LoVo (cell line): Measurements from ENCODE around the gene NCOA3.

ENCODE experiments used
- DNase-seq: peaks from one replicate; pipeline ENCODE4 v3.0.0-alpha.2; 2016; ENCODE audit warnings: low spot score

NCOA3 gene

DNA sequence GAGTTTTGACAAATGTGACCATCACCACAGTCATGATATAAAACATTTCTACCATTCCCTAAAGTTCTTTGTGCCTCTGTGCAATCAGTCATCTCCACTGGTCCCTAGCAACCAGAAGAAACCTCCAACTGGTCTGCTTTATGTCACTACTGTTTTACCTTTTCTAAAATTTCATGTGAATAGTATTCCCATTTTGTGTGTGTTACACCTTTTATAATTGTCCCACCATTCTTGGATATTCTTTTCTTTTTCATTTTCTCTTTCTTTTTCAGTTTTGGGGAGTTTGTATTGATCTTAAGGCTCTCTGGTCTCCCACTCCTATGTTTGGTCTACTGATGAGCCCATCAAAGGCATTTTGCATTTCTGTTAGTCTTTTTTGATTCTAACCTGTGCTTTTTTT, 95.4 kb downstream of the NCOA3 start:
- no peak for DNase-seq

DNA sequence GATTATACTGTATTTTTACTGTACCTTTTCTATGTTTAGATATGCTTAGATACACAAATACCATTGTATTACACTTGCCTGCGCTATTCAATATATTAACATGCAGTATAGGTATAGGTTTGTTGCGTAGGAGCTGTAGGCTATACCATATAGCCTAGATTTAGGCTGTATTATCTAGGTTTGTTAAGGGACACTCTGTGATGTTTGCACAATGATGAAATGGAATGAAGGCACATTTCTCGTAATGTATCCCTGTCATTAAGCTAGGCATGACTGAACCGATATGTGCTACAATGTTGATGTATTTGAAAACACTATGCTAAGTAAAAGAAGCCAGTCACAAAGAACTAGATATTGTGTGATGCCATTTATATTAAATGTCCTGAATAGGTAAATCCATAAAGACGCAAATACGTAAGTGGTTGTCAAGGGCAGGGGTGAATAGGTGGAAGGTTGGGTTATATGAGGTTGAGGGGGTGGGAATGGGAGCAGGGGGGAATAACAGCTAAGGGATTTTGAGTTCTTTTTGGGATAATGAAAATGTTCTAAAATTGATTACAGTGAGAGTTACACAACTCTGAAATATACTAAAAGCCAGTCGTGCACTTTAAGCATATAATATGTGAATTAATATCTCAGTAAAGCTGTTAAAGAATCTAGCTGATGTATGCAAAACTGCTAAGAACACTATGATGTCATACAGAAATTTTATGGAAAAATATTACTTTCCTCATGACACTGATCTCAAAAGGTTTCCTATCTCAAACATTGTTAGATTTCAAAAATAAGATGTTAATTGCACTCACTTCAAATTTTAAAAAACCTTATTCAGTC, 97.4 kb downstream of the NCOA3 start:
- no peak for DNase-seq

DNA sequence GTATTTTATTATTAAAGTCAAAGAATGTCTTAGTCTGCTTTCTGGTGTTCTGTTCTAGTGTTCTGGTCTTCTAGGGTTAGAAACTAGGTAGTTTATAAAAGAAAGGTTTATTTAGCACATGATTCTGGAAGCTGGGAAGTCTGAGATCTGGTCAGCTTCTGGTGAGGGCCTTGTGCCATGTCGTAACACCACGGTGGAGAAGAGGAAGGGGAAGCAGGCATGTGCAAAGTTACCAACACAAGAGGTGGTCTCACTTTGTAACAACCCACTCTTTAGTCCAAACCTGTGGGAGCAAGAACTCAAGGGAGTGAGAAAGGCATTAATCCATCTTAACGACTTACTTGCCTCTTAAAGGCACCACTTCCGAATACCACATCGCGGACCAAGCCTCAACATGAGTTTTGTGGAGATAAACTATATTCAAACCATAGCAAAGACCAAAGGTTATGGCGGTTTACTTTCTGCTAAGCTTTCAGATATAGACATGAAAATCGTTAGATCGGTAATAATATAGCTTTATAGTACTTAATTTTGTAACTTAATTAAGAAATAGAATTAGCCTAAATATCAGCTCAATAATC, 99.4 kb downstream of the NCOA3 start:
- DNase-seq: no peak

DNA sequence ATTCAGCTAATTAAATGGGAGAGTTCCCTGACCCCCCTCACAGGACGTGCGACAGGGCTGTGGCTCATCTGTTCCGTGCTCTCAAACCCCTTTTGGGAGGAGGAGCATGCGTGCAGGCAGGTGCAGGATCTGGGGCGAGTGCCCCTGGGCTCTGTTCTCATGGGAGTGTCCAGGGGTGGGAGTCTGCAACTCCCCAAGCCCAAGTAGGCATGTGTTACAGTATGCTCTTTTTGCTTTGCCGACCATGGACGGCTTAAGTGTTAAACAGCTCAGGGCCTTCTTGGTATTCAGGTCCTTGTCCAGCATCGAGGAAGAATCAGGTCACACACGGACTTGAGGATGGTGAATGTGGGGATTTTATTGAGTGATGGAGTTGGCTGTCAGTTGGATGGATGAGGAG, 101.6 kb downstream of the NCOA3 start:
- DNase-seq: no peak

DNA sequence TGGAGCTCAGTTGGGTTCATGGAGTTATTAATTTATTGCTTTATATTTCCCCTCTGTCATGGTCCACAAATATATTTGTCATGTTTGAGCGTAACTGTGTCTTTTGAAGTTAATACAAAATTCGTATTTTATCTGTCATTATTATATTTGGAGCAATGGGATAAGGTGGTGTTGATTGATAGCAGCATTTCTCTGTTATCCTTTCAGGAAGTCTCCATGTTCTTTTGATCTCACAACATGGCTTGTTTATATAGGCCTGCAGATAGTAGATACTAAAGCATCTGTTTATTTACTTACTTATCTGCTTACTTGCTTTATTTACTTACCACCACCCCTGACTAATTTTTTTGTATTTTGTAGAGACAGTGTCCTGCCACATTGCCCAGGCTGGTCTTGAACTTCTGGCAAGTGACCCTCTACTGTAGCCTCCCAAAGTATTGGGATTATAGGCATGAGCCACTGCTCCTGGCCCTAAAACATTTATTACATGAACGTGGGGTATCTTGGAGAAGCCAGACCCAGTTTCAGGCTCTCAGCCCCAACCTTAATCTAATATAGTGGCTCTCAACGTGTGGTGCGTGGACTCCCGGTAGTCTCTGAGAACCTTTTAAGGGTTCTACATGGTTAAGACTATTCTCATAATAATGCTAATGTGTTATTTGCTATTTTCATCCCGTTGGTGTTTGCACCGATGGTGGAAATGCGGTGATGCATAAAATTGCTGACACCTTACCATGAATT, 104.2 kb downstream of the NCOA3 start:
- no peak for DNase-seq

DNA sequence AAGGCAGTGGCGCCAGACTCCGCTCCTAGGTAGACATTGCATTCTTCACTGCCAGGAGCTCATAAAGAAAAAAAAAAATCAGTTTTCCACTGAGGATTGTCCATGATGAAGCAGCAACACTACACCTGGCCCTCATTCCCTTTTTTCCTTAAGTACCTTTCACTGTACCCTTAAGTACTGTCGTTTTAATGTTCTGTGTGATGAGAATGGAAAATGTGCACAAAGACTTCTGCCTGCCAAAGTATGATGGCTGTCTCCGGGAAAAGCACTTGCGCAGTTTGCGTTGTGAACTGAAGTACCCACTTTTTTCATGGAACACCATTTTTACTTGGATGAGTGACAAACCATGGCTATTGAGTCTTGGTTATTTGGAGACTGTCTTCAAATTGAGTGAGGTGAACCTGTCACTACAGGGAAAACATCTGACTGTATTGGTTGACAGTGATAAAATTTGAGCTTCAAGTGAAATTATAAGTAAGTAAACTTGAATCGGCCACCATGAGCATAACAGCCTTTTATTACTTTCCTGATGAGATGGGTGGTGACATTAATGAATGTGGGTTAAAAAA, 104.8 kb downstream of the NCOA3 start:
- DNase-seq: no peak

DNA sequence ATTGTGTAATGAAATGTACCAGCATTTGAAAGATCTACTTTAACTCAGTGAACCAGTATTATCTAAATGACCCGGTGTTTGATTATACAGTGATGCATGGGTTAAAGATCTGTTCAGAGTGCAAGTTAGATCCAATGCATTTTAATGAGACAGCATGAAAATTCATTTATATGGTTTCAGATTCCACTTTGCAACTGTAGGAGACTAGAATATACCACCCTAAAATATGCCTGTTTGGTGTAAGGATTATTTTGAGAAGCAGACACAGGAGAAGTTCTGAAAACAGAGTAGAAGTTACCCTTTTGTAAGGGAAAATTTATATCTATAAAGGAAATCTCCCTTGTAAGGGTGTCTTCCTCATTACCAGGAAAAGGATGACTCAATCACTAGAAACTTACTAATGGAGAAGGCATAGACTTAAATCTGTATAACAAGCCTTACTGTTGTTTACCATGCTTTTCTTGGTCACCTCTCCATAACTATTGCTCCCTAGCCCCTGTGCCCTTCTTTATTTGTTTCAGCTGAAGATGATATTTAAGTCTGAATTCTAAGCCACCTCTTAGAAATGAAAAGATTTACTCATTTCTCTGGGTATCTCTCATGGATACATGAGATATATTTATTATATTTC, 105.4 kb downstream of the NCOA3 start:
- peak; percentile 24 for DNase-seq

DNA sequence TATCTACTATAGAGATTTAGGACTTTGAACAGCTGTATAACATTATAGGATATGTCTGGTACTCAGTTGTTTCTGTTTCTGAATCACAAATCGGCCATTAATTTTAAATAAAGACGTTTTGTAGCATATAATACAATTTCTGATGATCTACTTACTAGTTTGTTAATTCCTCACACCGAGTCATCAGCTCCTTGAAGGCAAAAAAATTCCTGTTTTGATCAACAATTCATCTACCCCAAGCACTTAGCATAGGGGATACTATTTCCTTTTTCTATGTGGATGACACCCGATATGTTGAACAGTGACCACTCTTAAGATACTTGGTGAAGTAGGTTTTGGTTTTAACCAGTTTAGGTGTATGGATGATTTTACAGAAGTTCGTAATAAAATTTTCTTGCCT, 107.3 kb downstream of the NCOA3 start:
- no peak for DNase-seq

DNA sequence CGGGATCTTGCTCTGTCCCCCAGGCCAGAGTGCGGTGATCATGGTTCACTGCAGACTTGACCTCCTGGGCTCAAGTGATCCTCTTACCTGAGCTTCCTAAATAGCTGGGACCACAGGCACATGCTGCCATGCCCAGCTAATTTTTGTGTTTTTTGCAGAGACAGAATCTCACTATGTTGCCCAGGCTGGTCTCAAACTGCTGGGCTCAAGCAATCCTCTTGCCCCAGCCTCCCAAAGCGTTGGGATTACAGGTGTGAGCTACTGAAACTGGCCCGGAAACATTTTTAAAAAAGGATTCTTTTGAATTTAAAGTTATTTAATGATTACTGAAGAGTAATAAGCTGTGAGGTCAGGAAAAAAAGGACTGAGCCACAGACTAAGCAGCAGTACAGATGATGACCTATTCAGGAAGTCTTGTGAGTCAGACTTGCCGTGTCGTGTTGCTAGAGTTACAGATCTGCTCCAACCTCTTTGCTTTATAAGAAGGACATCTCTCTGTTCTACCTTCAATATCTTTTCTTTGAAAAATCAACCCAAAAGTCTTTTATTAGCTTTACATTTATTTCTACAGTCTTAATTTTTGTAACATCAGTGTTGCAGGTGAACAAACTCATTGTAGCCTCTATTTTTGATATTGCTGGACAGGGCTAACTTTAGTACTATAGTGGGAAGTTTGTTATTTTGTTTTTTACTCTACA, 108.7 kb downstream of the NCOA3 start:
- peak; percentile 27 for DNase-seq

DNA sequence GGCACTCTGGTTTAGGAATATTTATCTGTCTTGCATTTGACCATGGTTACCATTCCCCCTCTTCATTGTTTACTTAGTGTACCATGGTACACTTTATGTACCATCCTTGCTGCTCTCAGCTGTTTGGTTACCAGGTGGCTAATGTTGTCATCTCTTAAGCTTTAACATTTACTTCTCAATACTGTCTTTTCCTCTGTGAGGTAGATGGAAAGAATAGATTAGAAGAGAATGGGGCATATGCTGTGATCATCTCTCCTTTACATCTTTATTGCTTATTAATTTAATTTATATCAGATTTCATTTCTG, 109.2 kb downstream of the NCOA3 start:
- no peak for DNase-seq

DNA sequence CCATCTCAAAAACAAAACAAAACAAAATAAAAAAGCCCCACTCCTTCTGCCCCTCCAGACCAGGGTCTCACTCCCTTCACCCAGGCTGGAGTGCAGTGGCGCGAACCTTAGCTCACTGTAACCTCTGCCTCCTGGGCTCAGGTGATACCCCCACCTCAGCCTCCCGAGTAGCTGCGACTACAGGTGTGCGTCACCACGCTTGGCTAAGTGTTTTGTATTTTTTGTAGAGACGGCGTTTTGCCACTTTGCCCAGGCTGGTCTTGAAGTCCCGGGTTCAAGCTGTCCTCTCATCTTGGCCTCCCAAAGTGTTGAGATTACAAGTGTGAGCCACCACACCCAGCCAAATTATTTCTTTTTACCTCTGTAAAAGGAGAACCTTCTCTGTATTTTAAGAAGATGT, 110.1 kb downstream of the NCOA3 start:
- DNase-seq: no peak

DNA sequence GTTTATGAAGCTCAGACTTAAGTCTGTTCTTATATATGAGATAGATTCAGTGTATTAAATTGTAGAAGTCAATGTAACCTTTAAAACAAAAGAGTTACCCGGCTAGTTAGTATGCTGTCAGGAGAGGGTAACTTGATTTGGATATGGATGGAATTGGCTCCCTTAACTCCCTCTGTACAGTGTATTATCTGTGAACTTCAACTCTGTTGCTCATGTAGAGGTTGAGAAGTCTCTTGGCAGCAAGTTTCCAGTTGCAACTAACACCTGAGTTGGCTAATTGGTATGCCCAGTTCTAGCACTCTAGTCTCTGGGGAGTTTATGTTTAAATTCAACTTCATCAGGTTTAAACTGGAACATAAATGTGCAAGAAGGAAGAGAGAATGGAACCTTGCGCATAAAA, 111.0 kb downstream of the NCOA3 start:
- no peak for DNase-seq

DNA sequence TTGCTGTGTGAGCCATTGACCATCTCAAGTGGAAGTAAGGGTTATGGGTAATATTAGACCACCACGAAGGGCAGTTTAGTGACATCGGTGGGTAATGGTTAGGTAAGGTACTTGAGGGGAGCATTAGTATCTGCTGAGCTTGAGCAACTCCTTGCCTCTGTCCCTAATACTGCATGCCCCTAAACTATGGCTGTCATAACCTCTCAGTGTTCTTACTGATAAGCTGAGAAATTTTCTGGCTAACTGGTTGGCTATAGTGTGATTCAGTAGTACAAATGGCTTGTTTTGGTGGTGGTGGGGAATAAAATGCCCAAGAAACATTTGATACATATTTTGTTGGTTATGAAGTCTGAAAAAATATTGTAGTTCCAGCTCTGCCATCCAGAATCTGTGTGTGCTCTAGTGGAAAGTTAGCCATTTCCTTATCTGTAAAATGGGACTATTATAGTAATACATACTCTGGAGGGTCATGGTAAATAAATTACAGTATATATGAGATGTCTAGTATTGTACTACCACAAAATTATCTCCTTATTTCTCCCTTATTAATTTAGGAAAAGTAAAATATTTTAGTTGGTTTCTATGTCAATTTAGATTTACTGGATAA, 113.1 kb downstream of the NCOA3 start:
- DNase-seq: no peak

DNA sequence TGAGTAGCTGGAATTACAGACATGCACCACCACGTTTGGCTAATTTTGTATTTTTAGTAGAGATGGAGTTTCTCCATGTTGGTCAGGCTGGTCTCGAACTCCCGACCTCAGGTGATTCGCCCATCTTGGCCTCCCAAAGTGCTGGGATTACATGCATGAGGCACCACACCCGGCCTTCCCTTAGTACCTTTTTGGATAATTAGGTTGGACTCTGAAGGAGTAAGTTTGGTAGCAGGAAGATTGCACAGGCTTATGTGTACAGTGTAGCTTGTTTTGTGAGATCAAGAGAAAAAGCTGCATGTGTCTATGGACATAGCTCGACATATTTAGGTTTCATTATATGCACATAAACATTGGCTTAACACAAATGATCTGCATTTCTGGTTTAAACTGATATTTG, 116.8 kb downstream of the NCOA3 start:
- DNase-seq: no peak

DNA sequence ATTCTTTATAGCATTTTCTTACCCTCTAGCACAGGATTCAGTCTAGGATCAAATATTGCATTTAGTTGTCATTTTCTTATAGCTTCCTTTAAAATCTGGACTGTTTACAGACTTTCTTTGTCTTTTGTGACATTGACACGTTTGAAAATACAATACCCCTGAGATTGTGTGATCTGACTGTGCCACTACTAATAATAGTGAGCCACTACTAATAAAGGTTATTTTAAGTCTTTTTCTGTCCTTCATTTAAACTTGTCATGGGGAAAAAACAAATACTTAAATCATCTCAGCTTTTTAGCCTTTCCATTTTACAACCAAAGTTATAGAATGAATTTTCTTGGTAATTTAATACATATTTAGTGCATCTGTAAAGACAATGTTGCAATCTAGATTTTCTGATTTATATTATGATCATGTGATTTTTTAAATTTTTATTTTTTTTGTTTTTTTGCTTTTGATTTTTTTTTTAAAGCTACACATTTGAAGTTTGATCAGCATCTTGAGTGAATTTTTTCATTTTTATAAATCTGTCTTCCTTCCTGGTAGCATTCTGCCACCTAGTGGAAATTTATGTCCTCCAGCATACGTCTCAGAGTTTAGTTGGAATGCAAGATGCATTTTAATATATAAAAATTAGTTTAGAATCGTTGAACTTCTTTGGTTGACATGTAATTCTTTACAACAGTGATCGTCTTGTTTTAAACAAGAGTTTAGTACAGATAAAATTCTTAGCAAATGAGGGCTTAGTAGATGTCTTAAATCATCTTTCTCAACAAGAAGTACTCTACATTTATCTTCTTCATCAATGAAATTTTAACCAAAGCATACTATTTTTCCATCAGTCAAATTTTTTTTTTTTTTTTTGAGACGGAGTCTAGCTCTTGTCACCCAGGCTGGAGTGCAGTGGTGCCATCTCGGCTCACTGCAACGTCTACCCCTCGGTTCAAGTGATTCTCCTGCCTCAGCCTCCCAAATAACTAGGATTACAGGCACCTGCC, 119.4 kb downstream of the NCOA3 start:
- DNase-seq: peak; percentile 70

DNA sequence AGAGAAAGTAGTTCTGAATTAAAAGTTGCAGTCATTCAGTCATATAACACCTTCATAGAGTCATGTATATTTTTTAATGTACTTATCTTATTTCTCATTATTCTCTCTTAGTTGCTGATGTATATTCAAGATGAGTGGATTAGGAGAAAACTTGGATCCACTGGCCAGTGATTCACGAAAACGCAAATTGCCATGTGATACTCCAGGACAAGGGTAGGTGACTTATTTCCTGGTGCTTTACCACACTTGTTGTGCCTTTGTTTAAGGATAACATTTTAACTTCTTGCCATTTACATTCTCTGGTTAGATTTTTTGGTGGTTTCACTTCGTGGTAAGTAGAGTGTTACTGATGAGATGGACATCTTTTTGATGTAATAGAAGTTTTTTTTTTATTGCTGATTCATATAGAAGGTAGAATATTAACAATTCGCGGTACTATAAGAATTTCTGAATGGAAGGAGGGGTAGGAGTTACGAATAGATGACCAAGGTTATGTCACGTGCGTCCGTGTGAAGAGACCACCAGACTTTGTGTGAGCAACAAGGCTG, 120.5 kb downstream of the NCOA3 start:
- no peak for DNase-seq

DNA sequence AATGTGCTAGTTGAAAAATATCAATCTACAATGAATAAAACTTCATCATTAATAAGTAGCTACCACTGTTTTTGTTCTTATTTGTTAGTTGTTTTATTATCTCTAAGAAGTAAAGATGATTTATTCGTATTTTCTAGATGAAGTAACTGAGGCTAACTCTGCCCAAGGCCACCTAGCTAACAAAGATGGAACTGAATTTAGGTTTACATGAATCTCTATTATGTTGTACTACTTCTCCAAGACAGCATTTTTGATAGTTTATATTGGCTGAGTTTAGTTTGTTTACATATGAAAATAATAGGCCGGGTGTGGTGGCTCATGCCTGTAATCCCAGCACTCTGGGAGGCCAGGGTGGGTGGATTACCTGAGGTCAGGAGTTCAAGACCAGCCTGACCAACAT, 121.5 kb downstream of the NCOA3 start:
- no peak for DNase-seq

DNA sequence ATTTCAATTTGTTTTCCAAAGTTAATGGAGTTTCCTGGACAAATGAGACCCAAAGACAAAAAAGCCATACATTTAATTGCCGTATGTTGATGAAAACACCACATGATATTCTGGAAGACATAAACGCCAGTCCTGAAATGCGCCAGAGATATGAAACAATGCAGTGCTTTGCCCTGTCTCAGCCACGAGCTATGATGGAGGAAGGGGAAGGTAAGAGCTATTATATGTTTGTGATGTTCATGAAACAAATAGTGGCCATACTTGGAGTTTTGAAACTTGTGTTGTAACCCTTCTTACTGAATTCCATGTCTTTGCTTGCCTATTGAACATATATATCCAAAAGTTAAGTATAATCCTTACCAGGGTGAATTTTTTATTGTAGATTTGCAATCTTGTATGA, 125.9 kb downstream of the NCOA3 start:
- no peak for DNase-seq

DNA sequence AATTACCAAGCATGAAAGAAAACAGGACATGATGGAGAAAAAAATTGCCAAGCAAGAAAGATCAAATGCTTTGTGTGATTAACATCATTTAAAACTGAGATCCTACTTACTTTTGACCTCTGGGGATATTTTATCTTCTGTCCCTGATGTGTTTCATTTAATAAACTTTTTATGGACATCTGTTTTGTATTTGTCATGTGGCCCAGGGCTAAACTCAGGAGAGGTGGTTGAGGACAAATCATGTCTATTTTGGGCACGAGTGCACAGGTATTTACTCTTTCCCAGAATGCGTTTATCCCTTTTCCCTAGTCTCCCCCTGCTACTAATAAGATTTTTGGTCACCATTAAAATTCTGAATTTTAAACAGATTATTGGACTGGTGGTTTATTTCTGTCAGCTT, 128.2 kb downstream of the NCOA3 start:
- no peak for DNase-seq

DNA sequence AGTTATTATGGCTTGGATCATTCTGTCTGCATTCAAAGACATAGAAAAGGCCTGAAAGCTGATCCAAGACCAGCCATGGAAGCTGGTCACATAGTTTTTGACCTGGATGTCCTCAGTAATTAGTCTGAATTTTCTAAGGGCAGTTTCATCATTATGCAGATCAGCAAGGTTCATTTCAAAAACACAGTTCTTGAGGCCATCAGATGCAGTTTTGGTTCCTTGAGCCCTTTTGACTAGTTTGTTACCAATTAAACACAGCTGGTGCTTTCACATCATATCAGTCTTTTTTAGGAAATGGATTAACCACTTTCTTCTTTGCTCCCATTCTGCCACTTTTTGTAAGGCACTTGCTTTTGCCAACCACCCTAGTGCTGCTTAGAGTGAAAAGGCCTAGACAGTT, 129.4 kb downstream of the NCOA3 start:
- no peak for DNase-seq
